Left lung (tissue), 10 donors: Measurements from ENCODE around the gene ZNF74. TPM values are rescaled to one million over a fixed set of nuclear protein-coding genes. Genes with fewer than 3 reads are reported as not detected.

Experiments used
- ATAC-seq: fragments of 200-7000 bp; cut with Tn5 transposase; one replicate; pipeline ENCODE4 v1.9.1; 2020; ENCODE audit warnings: moderate library complexity
- DNase-seq, 4 donors: peaks; one replicate each; pipeline ENCODE4 v3.0.0-alpha.2; 2013 to 2020
- H3K27ac ChIP-seq, 2 donors: fragments of 200-600 bp; sonication (generic) in 1 of 2; one replicate each; pipeline versions ENCODE4 v1.5.0 to v1.8.0; 2020 to 2021
- H3K27me3 ChIP-seq, 2 donors: fragments of 200-600 bp; sonication (generic) in 1 of 2; one replicate each; pipeline versions ENCODE4 v1.5.0 to v1.8.0; 2020 to 2021
- H3K36me3 ChIP-seq, 2 donors: fragments of 200-600 bp; sonication (generic) in 1 of 2; one replicate each; pipeline versions ENCODE4 v1.5.0 to v1.8.0; 2020 to 2021
- H3K4me1 ChIP-seq, 2 donors: fragments of 200-600 bp; one replicate each; pipeline ENCODE4 v1.8.0; 2021
- H3K4me3 ChIP-seq, 2 donors: fragments of 200-600 bp; sonication (generic) in 1 of 2; one replicate each; pipeline versions ENCODE4 v1.5.0 to v1.8.0; 2020 to 2021; ENCODE audit warnings: mild to moderate bottlenecking in 1 of 2
- H3K9me3 ChIP-seq, 2 donors: fragments of 200-600 bp; sonication (generic) in 1 of 2; one replicate each; pipeline versions ENCODE4 v1.5.0 to v1.8.0; 2020 to 2021
- CTCF ChIP-seq, 2 donors: fragments of 200-600 bp; sonication (generic) in 1 of 2; IDR thresholded peaks; one replicate each; pipeline versions ENCODE4 v1.5.0 to v1.8.0; 2021; ENCODE audit warnings: antibody characterized with exemption in 2 of 2
- intact Hi-C, 2 donors: fragments of 100-400 bp; cut with DNase I; formaldehyde crosslinking; loops; one replicate each; pipeline versions ENCODE4 v1.11.2 to v1.14.2; 2022
- polyA plus RNA-seq, 6 donors: library from polyadenylated mRNA; unstranded; fragments of 120-200 nt; gene quantifications; one replicate each; pipeline ENCODE4 v1.2.1, GENCODE V29; 2013; ENCODE audit not compliant: insufficient read length in 6 of 6
- total RNA-seq, 2 donors: library from RNA; stranded (reverse); fragmentation: NEBNext Ultra II Directional; extraction: Animal tissue kit (Norgen Biotek cat#: 25700); gene quantifications; one replicate each; pipeline ENCODE4 v1.2.1, GENCODE V29; 2021
- donor health status: DM: no; HTN: yes; CAD: no.
- donor health status: DM: no; HTN: no; CAD: no.

The ZNF74 gene
- total and polyA plus RNA-seq, 8 donors, result 11.0 to 22.6 (median 19.9) TPM

GRCh38 chr22:20433686-20434241 is 39.8 kb downstream of the ZNF74 start:
- no peak overlapping the region for H3K27ac ChIP-seq
- no peak for TF ChIP-seq CTCF (IDR thresholded peaks at IDR 0.05)
- H3K27me3 ChIP-seq, result peaks cover 24 to 100% of the 10 kb centered on the region in 2 donors
- H3K4me3 ChIP-seq, result no peak overlapping the region
- peaks cover 0 to under 1% of the 10 kb centered on the region in 2 donors for H3K36me3 ChIP-seq
- DNase-seq, result peak in 1 of 4 donors; percentile 27
- H3K4me1 ChIP-seq, result peaks cover 19 to 57% of the 10 kb centered on the region in 2 donors
- no peaks in the 10 kb centered on the region for H3K9me3 ChIP-seq
- intact Hi-C loops, result no loop called here
- ATAC-seq, result no peak

GRCh38 chr22:20434264-20434751 is 40.4 kb downstream of the ZNF74 start:
- intact Hi-C loops, result no loop called here
- Histone ChIP-seq H3K27ac (no peak overlapping the region), H3K36me3 (no peaks in the 10 kb centered on the region), H3K4me3 (no peak overlapping the region), H3K27me3 (peaks cover 24 to 99% of the 10 kb centered on the region in 2 donors), H3K4me1 (peaks cover 19 to 53% of the 10 kb centered on the region in 2 donors), H3K9me3 (no peaks in the 10 kb centered on the region)
- peak in 1 of 4 donors; percentile 21 for DNase-seq
- ATAC-seq, result no peak
- no peak for TF ChIP-seq CTCF (IDR thresholded peaks at IDR 0.05)

- H3K4me3 ChIP-seq, result no peak overlapping the region
- H3K36me3 ChIP-seq, result no peaks in the 10 kb centered on the region
- peaks cover 19 to 49% of the 10 kb centered on the region in 2 donors for H3K4me1 ChIP-seq
- DNase-seq (peak in 1 of 4 donors; percentile 14), ATAC-seq (no peak)
- intact Hi-C loops, result no loop called here
- H3K27ac ChIP-seq, result no peak overlapping the region
- no peaks in the 10 kb centered on the region for H3K9me3 ChIP-seq
- peaks cover 24 to 95% of the 10 kb centered on the region in 2 donors for H3K27me3 ChIP-seq
- no peak for TF ChIP-seq CTCF (IDR thresholded peaks at IDR 0.05)
Observed at GRCh38 chr22:20434773-20435172, 40.8 kb downstream of the ZNF74 start.

- H3K4me3 ChIP-seq, result peak overlapping the region; percentile 48 to 55
- H3K9me3 ChIP-seq, result no peaks in the 10 kb centered on the region
- DNase-seq, result peak in 1 of 4 donors; percentile 27
- intact Hi-C loops, result no loop called here
- peak overlapping the region in 1 of 2 donors; percentile 33 for H3K27ac ChIP-seq
- ATAC-seq, result no peak
- TF ChIP-seq CTCF (IDR thresholded peaks at IDR 0.05), result no peak
- peaks cover 24 to 86% of the 10 kb centered on the region in 2 donors for H3K27me3 ChIP-seq
- no peaks in the 10 kb centered on the region for H3K36me3 ChIP-seq
- H3K4me1 ChIP-seq, result peaks cover 15 to 40% of the 10 kb centered on the region in 2 donors
Observed at GRCh38 chr22:20435436-20436306, 41.7 kb downstream of the ZNF74 start.

GRCh38 chr22:20436307-20436767 is 42.4 kb downstream of the ZNF74 start:
- H3K27ac ChIP-seq, result peak overlapping the region; percentile 53 to 58
- no peaks in the 10 kb centered on the region for H3K9me3 ChIP-seq
- no peak for TF ChIP-seq CTCF (IDR thresholded peaks at IDR 0.05)
- H3K27me3 ChIP-seq, result peaks cover 22 to 79% of the 10 kb centered on the region in 2 donors
- intact Hi-C loops, result no loop called here
- peak in 1 of 4 donors; percentile 83 for DNase-seq
- H3K36me3 ChIP-seq, result no peaks in the 10 kb centered on the region
- ATAC-seq, result peak; percentile 36
- peak overlapping the region; percentile 48 to 55 for H3K4me3 ChIP-seq
- H3K4me1 ChIP-seq, result peaks cover 10 to 33% of the 10 kb centered on the region in 2 donors
